Activated CD4-positive, alpha-beta T cell treated with anti-CD3 and anti-CD28 coated beads, Interleukin-2, amount 10 ng/mL, durations not matched to agents 24 days and 14 days (primary cell): ENCODE results near the gene SH3BP4. TPM values are rescaled to one million over a fixed set of nuclear protein-coding genes. Genes with fewer than 3 reads are reported as not detected.

Experiments
- DNase-seq: peaks from one replicate; pipeline ENCODE4 v3.0.0; 2022
- H3K27ac Mint-ChIP-seq: one replicate; pipeline ENCODE4 v1.8.0; 2022; ENCODE audit warnings: mild to moderate bottlenecking, mixed read lengths
- H3K27me3 Mint-ChIP-seq: one replicate; pipeline ENCODE4 v1.8.0; 2022; ENCODE audit warnings: mixed read lengths
- H3K36me3 Mint-ChIP-seq: one replicate; pipeline ENCODE4 v1.8.0; 2022; ENCODE audit warnings: low read depth, mild to moderate bottlenecking, mixed read lengths
- H3K4me1 Mint-ChIP-seq: one replicate; pipeline ENCODE4 v1.8.0; 2021; ENCODE audit warnings: mixed read lengths
- H3K4me3 Mint-ChIP-seq: one replicate; pipeline ENCODE4 v1.8.0; 2022; ENCODE audit warnings: mild to moderate bottlenecking, moderate library complexity, mixed read lengths
- H3K9me3 Mint-ChIP-seq: one replicate; pipeline ENCODE4 v1.8.0; 2021; ENCODE audit warnings: mixed read lengths
- intact Hi-C: fragments of 100-400 bp; cut with micrococcal nuclease; formaldehyde crosslinking; loops from one replicate; pipeline ENCODE4 v1.15.1; 2023
- total RNA-seq: library from RNA; stranded (reverse); gene quantifications from 2 replicates; pipeline ENCODE4 v1.2.3, GENCODE V29; 2022

SH3BP4 gene
- total RNA-seq, 1 donor from 2014 or later = 0.07 TPM

- H3K4me1 Mint-ChIP-seq = no peaks in the 10 kb centered on the region
- no peaks in the 10 kb centered on the region for H3K27me3 Mint-ChIP-seq
- intact Hi-C loops = no loop called here
- no peaks in the 10 kb centered on the region for H3K36me3 Mint-ChIP-seq
- H3K9me3 Mint-ChIP-seq = peaks cover 3% of the 10 kb centered on the region
- no peak for DNase-seq
- H3K27ac Mint-ChIP-seq = no peak overlapping the region
- H3K4me3 Mint-ChIP-seq = no peak overlapping the region
These were observed 35.9 kb downstream of the SH3BP4 start for GRCh38 chr2:234987754-234988153.

DNA sequence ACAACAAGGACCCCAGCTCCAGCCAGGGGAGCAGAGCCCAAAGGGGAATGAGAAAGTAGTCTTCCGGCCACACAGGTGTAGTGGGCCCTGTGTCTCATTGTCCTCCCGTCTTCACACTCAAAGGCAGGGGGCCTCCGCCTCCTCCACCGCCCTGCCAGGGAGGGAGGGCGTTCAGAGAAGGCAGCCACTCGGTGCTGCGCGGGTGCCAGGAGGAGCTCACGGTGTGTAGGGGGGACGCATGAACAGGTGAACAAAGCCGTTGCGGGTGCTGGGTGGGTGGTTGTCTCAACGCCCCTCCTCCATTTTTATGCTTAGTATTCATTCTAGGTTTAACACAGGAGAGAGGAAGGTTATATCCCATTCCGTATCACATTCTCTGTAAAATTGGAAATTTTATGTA lies 36.7 kb downstream of the SH3BP4 start:
- no peaks in the 10 kb centered on the region for H3K36me3 Mint-ChIP-seq
- H3K4me3 Mint-ChIP-seq = no peak overlapping the region
- H3K27ac Mint-ChIP-seq = no peak overlapping the region
- no peaks in the 10 kb centered on the region for H3K4me1 Mint-ChIP-seq
- intact Hi-C loops = no loop called here
- H3K9me3 Mint-ChIP-seq = peaks cover 3% of the 10 kb centered on the region
- DNase-seq = no peak
- peaks cover 3% of the 10 kb centered on the region for H3K27me3 Mint-ChIP-seq

DNA sequence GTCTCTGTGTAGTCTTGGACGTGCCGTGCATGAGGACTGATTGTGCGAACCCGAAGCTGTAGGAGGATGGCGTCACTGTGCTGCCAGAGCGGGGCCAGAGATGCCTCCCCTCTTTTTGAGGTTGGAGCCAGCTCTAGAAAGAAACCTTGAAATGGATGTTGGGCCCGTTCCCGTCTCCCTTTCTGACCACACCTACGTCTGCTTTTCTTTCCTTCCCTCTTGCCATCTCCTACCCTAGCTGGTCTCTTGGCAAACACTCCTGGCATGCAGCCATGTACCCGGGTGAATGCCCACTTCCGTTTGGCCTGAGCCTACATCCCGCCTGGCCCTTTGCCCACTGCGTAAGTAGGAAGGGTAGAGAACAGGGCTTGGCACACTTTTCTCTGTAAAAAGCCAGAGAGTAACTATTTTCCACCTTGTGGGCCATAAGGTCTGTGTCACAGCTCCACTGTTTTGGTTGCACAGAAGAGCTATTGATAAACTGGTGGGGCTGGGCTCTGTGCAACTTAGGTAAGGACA lies 37.4 kb downstream of the SH3BP4 start:
- Mint-ChIP-seq H3K36me3 (no peaks in the 10 kb centered on the region), H3K9me3 (peaks cover 3% of the 10 kb centered on the region)

GRCh38 chr2:234990300-234990699 lies 38.5 kb downstream of the SH3BP4 start:
- Mint-ChIP-seq H3K4me3 (no peak overlapping the region), H3K4me1 (no peaks in the 10 kb centered on the region), H3K27me3 (peaks cover 14% of the 10 kb centered on the region), H3K27ac (no peak overlapping the region), H3K36me3 (no peaks in the 10 kb centered on the region), H3K9me3 (peaks cover 3% of the 10 kb centered on the region)
- DNase-seq = no peak
- intact Hi-C loops = no loop called here

More for the DNA sequence above, 37.4 kb downstream of the SH3BP4 start:
- Mint-ChIP-seq H3K27me3 (peaks cover 11% of the 10 kb centered on the region), H3K4me3 (no peak overlapping the region), H3K4me1 (no peaks in the 10 kb centered on the region), H3K27ac (no peak overlapping the region)
- intact Hi-C loops = no loop called here
- DNase-seq = no peak

GRCh38 chr2:234991290-234991689 lies 39.5 kb downstream of the SH3BP4 start:
- H3K4me1 Mint-ChIP-seq = no peaks in the 10 kb centered on the region
- no peaks in the 10 kb centered on the region for H3K36me3 Mint-ChIP-seq
- peaks cover 3% of the 10 kb centered on the region for H3K9me3 Mint-ChIP-seq
- intact Hi-C loops = no loop called here
- no peak overlapping the region for H3K27ac Mint-ChIP-seq
- peaks cover 14% of the 10 kb centered on the region for H3K27me3 Mint-ChIP-seq
- H3K4me3 Mint-ChIP-seq = no peak overlapping the region
- DNase-seq = no peak

- no peak for DNase-seq
- H3K4me1 Mint-ChIP-seq = no peaks in the 10 kb centered on the region
- no peaks in the 10 kb centered on the region for H3K36me3 Mint-ChIP-seq
- H3K27ac Mint-ChIP-seq = no peak overlapping the region
- H3K9me3 Mint-ChIP-seq = peaks cover 3% of the 10 kb centered on the region
- H3K27me3 Mint-ChIP-seq = peaks cover 14% of the 10 kb centered on the region
- intact Hi-C loops = no loop called here
- no peak overlapping the region for H3K4me3 Mint-ChIP-seq
These were observed 40.0 kb downstream of the SH3BP4 start for GRCh38 chr2:234991793-234992192.

DNA sequence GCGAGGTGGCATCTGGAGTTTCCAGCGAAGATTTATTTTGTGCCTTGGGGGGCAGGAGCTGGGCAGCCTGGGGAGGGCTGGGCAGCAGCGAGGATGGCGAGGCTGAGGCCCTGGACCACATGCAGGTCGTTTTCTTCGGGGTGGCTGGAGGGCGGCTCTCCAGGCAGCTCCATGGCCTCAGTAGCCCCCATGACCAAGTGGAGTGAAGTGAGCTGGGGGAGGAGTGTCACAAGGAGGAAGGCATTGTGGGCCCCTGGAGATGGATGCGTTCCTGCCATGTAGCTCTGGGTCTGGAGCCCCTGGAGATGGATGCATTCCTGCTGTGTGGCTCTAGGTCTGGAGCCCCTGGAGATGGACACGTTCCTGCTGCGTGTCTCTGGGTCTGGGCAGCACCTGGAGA lies 40.4 kb downstream of the SH3BP4 start:
- Mint-ChIP-seq H3K27me3 (peaks cover 14% of the 10 kb centered on the region), H3K27ac (no peak overlapping the region), H3K4me1 (no peaks in the 10 kb centered on the region), H3K4me3 (no peak overlapping the region), H3K36me3 (no peaks in the 10 kb centered on the region), H3K9me3 (peaks cover 3% of the 10 kb centered on the region)
- intact Hi-C loops = no loop called here
- DNase-seq = no peak

DNA sequence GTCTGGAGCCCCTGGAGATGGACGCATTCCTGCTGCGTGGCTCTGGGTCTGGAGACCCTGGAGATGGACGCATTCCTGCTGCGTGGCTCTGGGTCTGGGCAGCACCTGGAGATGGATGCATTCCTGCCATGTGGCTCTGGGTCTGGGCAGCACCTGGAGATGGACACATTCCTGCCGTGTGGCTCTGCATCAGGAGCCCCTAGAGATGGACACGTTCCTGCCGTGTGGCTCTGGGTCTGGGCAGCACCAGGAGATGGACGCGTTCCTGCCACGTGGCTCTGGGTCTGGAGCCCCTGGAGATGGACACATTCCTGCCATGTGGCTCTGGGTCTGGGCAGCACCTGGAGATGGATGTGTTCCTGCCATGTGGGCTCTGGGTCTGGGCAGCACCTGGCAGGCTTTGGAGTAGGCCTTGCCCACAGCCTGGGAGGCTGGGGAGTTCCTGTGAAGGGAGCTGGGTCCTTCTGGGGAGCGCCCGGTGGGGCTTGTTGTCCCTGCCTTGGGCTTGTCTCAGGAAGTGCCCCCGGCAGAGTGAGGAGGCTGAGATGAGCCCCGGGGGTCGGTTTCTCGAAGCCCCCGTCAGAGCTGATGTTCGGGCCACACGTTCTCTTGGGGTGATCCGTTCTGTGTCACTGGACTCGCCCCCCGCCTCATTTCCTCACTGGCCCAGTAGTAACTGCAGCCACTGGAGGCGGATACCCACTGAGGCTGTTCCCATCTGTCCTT lies 41.0 kb downstream of the SH3BP4 start:
- Mint-ChIP-seq H3K27me3 (peaks cover 14% of the 10 kb centered on the region), H3K9me3 (no peaks in the 10 kb centered on the region), H3K36me3 (no peaks in the 10 kb centered on the region), H3K4me1 (no peaks in the 10 kb centered on the region), H3K27ac (no peak overlapping the region), H3K4me3 (no peak overlapping the region)
- no peak for DNase-seq
- intact Hi-C loops = no loop called here

DNA sequence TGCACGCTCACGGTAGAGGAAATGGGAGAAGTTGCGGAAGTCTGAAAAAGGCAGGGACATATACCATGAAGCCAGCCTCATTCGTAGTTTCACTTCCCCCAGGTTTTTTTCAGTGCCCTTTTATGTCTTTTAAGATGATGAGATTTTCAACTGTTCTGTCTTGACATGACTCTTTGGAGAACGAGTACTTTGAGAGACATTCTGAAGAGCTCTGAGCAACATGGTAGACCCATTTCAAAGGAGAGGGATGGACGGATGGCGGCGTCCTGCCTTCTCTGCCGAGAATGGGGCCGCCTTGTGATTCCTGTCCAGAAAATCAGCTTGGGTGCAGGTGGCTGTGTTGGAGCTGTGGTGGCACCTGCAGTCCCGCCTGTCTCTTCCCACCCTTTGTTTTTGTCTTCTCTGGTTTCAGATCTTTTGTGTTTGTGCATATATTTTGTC lies 41.7 kb downstream of the SH3BP4 start:
- no peaks in the 10 kb centered on the region for H3K9me3 Mint-ChIP-seq
- no peaks in the 10 kb centered on the region for H3K4me1 Mint-ChIP-seq
- no peak overlapping the region for H3K27ac Mint-ChIP-seq
- no peak overlapping the region for H3K4me3 Mint-ChIP-seq
- peaks cover 14% of the 10 kb centered on the region for H3K27me3 Mint-ChIP-seq
- no peaks in the 10 kb centered on the region for H3K36me3 Mint-ChIP-seq
- DNase-seq = no peak
- intact Hi-C loops = no loop called here

GRCh38 chr2:234994438-234995321 lies 42.9 kb downstream of the SH3BP4 start:
- no peak for DNase-seq
- Mint-ChIP-seq H3K27ac (no peak overlapping the region), H3K4me1 (no peaks in the 10 kb centered on the region), H3K36me3 (no peaks in the 10 kb centered on the region), H3K4me3 (no peak overlapping the region), H3K9me3 (no peaks in the 10 kb centered on the region), H3K27me3 (peaks cover 14% of the 10 kb centered on the region)
- intact Hi-C loops = no loop called here

DNA sequence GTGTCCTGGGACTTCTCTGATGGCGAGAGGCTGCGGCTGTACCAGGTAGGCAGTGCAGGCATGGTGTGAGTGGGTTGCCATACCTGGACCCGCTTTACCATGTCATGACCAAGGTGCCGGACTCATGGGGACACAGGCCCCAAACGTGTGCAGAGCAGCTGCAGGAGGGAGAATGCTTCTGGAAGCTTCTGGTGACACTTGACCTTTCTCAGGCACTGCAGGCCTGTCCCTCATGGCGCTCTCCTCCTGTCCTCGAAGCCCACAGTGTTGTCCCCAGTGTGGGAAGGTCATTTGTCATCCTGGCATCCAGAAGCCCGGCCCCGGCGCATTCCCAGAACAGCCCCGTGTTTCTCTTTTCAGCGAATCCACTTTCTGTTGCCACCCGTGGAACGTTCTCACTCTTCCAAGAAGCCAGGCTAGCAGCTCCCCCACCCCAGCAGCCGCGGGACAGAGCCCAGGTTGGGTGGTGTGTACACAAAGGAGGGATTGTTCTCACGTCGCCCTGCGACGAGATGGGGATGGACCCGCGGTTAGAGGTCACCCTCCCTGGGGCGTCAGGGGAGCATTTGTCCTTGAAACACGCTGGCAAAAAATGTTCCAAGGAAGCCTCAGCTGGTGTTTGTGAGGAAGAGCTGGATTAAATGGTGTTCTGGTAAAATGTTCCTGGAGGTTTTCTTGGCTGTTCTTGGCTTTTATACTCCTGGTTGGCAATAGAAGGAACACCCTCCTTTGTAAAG lies 43.7 kb downstream of the SH3BP4 start:
- Mint-ChIP-seq H3K4me1 (no peaks in the 10 kb centered on the region), H3K27me3 (peaks cover 14% of the 10 kb centered on the region), H3K27ac (no peak overlapping the region), H3K9me3 (no peaks in the 10 kb centered on the region), H3K4me3 (no peak overlapping the region), H3K36me3 (no peaks in the 10 kb centered on the region)
- intact Hi-C loops = no loop called here
- DNase-seq = no peak

DNA sequence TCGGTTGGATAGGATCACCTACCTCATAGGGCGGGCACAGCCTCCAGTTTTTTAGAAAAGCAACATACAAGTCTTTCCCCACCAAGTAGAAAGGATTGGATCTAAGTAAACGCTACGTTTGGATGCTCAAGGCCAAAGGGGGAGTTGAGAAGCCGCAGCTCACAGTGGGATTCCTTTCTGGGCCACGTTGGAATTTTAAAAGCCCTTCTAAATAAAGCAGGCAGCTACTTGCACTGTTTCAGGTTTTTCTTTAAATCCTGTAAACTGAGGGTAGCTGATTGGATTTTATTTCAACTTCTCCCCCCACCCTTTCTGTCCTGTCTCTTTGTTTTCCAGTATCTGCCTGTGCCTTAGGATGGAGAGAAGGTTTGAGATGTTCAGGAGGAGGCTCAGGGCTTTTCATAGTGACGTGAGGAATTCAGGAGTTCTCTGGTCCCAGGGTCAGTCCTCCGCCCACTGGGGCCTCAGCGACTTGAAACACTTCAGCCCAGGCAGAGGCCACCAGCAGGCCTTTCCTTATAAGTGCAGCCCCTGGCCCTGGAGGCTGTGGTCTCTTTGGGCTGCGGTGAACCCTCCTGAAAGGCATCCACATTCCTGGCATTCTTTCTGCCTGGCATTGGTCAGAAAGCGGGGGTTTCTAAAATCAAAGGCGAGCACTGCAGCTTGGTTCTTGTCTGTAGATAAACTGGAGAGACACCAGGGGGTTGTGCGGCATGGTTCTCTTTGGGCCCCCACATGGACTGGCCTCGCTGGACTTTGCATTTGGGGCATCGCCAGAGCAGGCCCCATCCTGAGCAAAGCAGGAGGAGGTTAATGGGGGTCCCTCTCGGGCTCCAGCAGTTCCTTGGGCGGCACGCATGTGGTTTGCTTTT lies 44.5 kb downstream of the SH3BP4 start:
- DNase-seq = no peak
- H3K27ac Mint-ChIP-seq = no peak overlapping the region
- H3K36me3 Mint-ChIP-seq = no peaks in the 10 kb centered on the region
- no peaks in the 10 kb centered on the region for H3K4me1 Mint-ChIP-seq
- intact Hi-C loops = no loop called here
- peaks cover 14% of the 10 kb centered on the region for H3K27me3 Mint-ChIP-seq
- H3K4me3 Mint-ChIP-seq = no peak overlapping the region
- H3K9me3 Mint-ChIP-seq = no peaks in the 10 kb centered on the region

DNA sequence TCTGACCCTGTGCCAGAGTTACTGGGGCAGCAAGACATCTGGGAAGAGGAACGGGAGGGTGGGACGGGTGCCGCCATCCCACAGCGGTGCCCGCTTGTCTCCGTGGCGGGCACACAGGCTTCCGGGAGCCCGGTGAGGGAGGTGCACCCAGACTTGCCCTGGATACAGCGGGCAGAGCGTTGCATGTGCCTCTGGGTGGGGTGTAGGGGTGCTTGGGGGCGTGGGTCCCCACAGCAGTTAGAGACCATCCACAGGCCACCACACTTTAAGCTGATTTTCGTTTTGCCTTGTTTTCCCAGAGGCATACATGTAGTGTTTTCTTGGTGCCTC lies 45.1 kb downstream of the SH3BP4 start:
- intact Hi-C loops = no loop called here
- Mint-ChIP-seq H3K27me3 (peaks cover 14% of the 10 kb centered on the region), H3K4me3 (no peak overlapping the region), H3K36me3 (no peaks in the 10 kb centered on the region), H3K27ac (no peak overlapping the region), H3K9me3 (no peaks in the 10 kb centered on the region), H3K4me1 (no peaks in the 10 kb centered on the region)
- DNase-seq = no peak
